GM19035 (cell line): ENCODE results near the gene DNAL4.

Experiments used
- ATAC-seq: cut with Tn5 transposase; IDR thresholded peaks from one replicate; pipeline ENCODE4 v1.9.1; 2021; ENCODE audit not compliant: unreplicated experiment

The DNAL4 gene

GRCh38 chr22:38741576-38741975 is 52.4 kb downstream of the DNAL4 start:
- no peak for ATAC-seq

DNA sequence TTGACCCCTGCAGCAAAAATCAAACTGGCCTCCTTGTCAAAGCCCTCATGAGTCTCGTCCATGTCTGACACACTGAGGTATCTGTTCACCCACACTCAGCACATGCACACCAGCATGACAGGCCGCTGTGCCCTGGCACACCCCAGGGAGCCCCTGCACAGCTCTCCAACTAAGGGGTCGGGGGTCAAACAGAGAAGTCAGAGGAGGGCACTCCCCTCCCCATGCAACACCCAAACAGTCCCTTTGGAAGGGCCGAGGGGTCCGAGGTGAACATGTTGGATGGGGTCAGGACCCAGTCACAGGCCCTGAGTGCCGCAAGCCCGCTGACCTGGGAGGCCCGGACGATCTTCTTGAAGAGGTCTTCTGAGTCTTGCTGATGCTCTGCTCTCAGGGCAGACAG is 52.8 kb downstream of the DNAL4 start:
- ATAC-seq: no peak

GRCh38 chr22:38740754-38741153 is 53.2 kb downstream of the DNAL4 start:
- ATAC-seq: no peak

DNA sequence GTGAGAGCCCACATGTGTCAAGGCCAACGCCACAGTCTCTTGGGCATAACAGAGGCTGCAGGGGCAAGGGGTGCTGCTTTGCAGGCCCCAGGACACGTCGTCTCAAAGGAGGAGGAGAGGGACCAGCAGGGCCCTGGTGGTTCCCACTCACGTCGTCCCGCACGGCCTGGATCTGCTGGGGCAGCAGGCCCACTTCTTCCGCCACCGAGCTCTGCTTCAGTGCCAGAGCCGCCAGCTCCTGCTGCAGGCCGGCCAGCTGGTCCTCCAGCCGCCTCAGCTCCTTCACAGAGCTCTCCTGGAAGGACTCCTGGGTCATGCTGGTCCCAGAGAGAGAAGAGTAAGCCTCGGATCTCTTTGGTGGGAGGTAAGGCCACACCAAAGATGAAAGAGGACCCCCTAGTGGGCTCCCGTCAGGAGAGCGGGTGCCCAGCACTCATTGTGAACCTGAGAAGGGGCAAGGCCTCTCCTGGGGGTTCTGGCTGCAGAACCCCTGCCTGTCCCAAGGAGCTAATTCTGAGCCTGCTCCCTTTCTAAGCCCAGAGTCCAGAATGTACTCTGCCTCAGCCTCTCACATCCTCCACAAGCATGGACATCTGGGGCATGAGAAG is 53.7 kb downstream of the DNAL4 start:
- no peak for ATAC-seq

GRCh38 chr22:38739300-38740055 is 54.5 kb downstream of the DNAL4 start:
- ATAC-seq: no peak

DNA sequence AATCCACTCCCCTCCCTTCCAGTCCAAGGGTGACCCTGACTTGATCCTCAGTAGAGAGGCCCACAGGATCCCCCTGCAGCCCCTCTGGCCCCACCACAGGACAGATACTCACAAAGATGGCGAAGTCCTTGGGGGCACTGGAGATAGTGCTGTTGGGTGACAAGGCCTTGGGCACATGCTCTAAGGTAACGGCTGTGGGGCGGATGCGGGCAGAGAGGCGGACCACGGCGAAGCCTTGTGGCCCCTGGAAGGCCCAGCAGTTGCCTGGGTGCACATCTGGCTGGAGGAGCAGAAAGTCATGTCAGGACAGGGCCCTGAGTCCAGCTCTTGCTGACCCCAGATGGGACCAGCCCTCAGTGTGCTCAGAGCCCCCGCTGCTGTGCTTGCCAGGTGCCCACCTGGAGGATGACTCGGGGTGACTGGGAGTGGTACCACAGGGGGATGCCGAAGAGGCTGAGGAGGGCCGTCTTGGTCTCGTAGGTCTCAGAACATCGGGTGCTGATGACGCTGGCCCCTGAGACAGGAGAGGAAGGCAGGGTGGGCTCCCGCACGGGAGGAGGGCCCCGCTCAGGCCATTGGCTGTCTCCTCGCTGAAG is 55.4 kb downstream of the DNAL4 start:
- ATAC-seq: no peak

DNA sequence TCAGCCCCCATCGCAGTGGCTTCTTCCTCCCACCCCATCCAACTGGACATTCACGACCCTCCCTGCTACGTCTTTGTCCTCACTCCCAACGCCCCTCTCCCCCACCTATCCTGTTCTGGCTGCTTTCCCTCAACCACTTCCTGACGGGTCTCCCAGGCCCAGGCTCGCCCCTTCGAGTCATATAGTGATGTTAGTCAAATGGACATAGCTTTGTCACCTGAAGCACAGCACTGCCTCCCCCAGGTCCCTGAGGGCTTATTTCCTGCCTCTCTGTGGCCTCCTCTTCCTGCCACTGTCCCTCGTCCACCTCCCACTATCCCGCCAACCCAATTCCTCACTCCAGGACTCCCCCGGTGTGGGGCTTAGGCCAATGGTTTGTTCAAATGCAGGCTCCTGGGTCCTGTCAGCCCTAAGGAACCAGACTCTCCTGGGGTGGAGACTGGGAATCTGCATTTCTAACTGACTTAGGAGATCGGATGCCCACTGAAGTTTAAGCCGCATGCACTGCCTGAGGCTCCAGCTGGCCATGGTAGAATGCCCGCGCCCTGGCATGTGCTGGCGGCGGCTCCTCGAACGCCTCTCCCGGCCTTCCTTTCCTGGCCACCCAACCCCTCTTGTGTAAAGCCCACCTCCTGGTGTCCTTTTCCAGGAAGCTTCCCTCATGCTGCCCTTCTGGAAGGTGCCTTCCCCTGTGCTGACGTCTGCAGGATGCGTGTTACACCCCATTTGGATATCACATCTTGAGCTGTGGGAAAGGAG is 56.5 kb downstream of the DNAL4 start:
- no peak for ATAC-seq

GRCh38 chr22:38736257-38736570 is 57.7 kb downstream of the DNAL4 start:
- no peak for ATAC-seq

DNA sequence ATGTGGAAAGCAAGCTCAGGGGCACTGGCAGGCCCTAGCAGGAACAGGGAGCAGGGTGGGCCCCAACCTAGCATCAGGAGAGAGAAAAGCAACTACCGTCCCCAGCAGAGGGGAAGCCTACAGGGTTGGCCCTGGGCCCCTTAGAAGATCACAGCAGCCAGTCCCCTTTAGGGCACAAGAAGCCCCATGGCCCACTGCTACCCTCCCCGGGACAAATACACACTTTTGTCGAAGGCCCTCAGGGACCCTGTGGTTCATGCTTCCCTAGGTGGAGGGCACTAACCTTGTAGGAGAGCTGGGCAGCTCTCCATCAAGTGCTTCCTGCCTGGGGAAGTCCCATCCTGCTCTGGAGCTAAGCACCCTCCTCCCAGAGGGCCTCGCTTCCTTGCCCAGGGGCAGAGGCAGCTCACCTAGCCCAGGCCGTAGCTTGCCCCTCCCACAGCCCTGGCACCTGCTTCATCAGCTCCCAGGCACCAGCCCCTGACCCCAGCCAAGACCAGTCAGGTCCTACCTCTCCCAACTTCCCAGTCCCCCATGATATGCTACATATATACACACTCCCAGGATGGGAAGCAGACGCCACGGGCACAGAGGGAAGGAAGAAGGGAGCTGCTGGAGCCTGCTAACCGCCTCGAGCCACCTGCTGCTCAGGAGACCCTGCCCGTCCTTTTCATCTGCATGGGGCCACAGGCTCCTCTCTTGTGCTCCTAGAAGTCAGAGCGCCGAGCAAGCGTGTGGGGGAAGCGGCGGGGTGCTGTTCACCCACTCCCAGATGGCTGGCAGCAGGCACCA is 58.3 kb downstream of the DNAL4 start:
- ATAC-seq: no peak

DNA sequence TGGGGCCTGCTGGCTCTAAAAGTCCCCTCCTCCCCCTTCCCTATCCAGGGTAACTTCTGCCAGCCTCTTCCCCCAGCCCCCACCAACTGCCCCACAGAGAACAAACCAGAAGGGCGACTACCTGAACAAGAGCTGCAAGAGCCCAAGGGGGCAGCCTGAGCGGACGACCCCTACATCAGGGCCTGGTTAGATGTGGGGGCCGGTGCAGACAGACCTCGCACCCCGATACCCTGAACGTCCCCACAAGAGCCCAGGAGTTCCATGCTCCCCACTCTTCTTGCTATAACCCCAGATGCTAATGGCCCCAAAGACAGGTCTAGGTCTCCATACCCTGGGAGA is 58.8 kb downstream of the DNAL4 start:
- ATAC-seq: no peak

- ATAC-seq: no peak
These were observed 59.4 kb downstream of the DNAL4 start for GRCh38 chr22:38734421-38735100.

- ATAC-seq: no peak
These were observed 60.1 kb downstream of the DNAL4 start for GRCh38 chr22:38733724-38734381.

GRCh38 chr22:38733329-38733723 is 60.6 kb downstream of the DNAL4 start:
- no peak for ATAC-seq

DNA sequence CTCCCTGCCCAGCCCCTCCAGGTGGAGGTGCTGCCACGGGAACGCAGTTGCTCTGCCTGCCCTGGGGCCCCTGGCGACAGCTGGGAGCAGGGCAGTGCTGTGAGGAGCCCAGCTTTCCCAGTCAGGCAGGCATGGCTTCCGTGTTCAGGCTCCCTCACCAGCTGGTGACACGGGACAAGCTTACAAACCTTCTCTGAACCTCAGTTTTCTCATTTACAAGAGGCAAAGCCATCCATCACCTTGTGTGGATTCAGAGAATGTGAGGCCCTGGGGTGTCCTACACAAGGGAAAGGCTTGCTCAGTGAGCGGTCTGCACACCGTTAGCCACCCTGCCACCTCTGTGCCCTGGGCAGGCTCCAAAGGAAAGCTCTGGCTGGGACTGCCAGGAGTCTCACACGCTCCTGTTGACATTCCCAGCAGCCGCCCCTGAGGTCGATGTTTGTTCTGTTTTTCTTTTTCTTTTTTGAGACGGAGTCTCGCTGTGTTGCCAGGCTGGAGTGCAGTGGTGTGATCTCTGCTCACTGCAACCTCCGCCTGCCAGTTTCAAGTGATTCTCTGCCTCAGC is 61.6 kb downstream of the DNAL4 start:
- no peak for ATAC-seq

DNA sequence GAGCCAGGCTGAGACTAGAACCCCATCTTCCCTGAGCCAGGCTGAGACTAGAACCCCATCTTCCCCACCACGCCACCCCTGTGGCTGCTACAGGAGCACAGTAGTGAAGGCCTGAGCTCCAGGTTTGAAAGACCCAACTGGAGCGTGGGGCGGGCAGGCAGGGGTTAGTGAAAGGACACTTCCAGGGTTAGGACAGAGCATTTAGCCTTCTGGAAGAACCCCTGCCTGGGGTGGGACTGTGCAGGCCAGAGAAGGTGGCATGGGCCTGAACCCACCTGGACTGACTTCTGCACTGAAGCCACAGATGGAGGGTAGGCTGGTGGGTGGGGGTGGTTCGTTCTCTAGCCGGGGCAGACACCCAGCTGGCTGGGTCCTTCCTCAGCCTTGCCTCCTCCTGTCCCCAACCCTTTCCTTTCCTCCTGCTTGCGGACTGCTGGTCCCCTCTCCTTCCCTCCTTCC is 62.2 kb downstream of the DNAL4 start:
- no peak for ATAC-seq

DNA sequence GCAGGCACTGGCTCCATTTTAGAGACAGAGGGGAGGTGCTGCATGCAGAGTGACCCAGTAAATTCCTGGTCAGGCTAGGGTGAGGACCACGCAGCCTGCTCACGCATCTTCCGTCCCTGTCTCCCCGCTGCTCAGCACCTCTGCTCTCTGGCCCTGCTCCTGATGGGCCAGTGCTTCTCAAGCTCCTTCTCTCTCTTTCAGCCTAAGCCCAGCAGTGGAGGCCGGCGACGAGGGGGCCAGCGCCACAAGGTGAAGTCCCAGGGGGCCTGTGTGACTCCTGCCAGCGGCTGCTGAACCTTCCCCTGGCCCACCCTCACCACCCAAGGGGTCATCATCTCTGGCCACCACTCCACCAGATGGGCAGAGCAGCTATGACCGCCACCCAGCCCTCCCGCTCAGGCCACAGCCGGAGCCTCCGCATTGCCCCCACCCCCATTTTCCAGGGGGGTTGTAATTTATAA is 63.5 kb downstream of the DNAL4 start:
- ATAC-seq: no peak

DNA sequence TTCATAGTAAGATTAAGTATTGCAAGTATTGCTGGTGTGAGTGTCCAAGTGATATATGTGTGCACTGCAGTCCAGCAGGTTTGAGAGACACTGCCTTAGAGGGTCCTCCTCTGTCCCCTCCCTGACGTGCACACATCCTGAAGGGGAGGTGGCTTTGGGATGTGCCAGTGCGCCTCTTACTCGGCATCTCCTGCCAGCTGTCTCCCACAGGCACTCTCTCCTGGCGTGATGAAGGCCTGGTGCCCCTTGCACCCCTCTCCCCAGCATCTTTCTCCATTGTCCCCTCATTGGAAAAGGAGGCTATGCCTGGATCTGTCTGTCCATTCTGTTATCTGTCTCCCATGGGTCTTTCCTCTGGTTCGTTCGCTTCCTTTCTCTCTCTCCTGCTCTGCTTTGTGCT is 64.0 kb downstream of the DNAL4 start:
- no peak for ATAC-seq

GRCh38 chr22:38728871-38729796 is 64.8 kb downstream of the DNAL4 start:
- no peak for ATAC-seq
